Cardiac muscle cell (in vitro differentiated cells and primary cell): ENCODE data around the gene ELF2. TPM values are rescaled to one million over a fixed set of nuclear protein-coding genes. Genes with fewer than 3 reads are reported as not detected.
"Not testable (repeated sequence)": the region's sequence is repeated elsewhere in the genome, so short reads cannot be mapped to it uniquely, and the experiment has no call there.

Experiments used
- DNase-seq, 2 donors: peaks; one replicate each; pipeline versions ENCODE4 v3.0.0 to v3.0.0-alpha.2; 2010 to 2017; ENCODE audit warnings: low read depth in 1 of 2, low spot score in 1 of 2
- H3K27ac ChIP-seq: fragments of 200-600 bp; sonication (generic); 2 replicates; pipeline ENCODE4 v1.5.1; 2016
- H3K27me3 ChIP-seq: fragments of 200-600 bp; sonication (generic); 2 replicates; pipeline ENCODE4 v1.6.0; 2016; ENCODE audit warnings: control low read depth
- H3K36me3 ChIP-seq: fragments of 200-600 bp; sonication (generic); 2 replicates; pipeline ENCODE4 v1.5.1; 2016; ENCODE audit warnings: control low read depth
- H3K4me1 ChIP-seq: fragments of 200-600 bp; sonication (generic); 2 replicates; pipeline ENCODE4 v1.8.1; 2017; ENCODE audit warnings: low read depth, mild to moderate bottlenecking, mixed run types
- H3K4me3 ChIP-seq: fragments of 200-600 bp; sonication (generic); 2 replicates; pipeline ENCODE4 v1.5.1; 2016; ENCODE audit warnings: mild to moderate bottlenecking
- H3K9me3 ChIP-seq: fragments of 200-600 bp; sonication (generic); 2 replicates; pipeline ENCODE4 v1.5.1; 2017; ENCODE audit warnings: low read depth, mild to moderate bottlenecking, control low read depth
- CTCF ChIP-seq: IDR thresholded peaks from 2 replicates; pipeline ENCODE4 v1.5.1; 2012; ENCODE audit warnings: low read depth, mild to moderate bottlenecking, low read length
- polyA plus RNA-seq: library from polyadenylated mRNA; unstranded; fragments of >200 nt; fragmentation: Nextera tagmentation; extraction: Ambion mirVana; gene quantifications from 2 replicates; pipeline ENCODE4 v1.2.1, GENCODE V29; 2016
- total RNA-seq: library from RNA; depleted of rRNA; stranded (reverse); fragments of >200 nt; gene quantifications from 2 replicates; pipeline ENCODE4 v1.2.3, GENCODE V29; 2016

ELF2 gene
- total and polyA plus RNA-seq, 2 experiments from 2014 or later, result 45.7 to 57.5 TPM

- Histone ChIP-seq H3K9me3 (no peaks in the 10 kb centered on the region), H3K4me1 (no peaks in the 10 kb centered on the region), H3K27ac (peak overlapping the region; percentile 1), H3K27me3 (no peaks in the 10 kb centered on the region), H3K4me3 (no peak overlapping the region), H3K36me3 (peaks cover 16% of the 10 kb centered on the region)
- no peak for DNase-seq
- no peak for TF ChIP-seq CTCF
Observed at GRCh38 chr4:139118365-139118764, 58.7 kb downstream of the ELF2 start.

- Histone ChIP-seq H3K27me3 (no peaks in the 10 kb centered on the region), H3K9me3 (no peaks in the 10 kb centered on the region), H3K36me3 (peaks cover 12% of the 10 kb centered on the region), H3K27ac (no peak overlapping the region), H3K4me3 (no peak overlapping the region), H3K4me1 (no peaks in the 10 kb centered on the region)
- DNase-seq, result no peak
- no peak for TF ChIP-seq CTCF
Observed at GRCh38 chr4:139115226-139115625, 61.8 kb downstream of the ELF2 start.

- not testable (repeated sequence) for H3K4me3 ChIP-seq, H3K27ac ChIP-seq, DNase-seq, H3K27me3 ChIP-seq, H3K4me1 ChIP-seq, H3K9me3 ChIP-seq
- H3K36me3 ChIP-seq, result peaks cover 12% of the 10 kb centered on the region
Observed at GRCh38 chr4:139114795-139115194, 62.2 kb downstream of the ELF2 start.

- Histone ChIP-seq H3K4me3 (no peak overlapping the region), H3K9me3 (no peaks in the 10 kb centered on the region), H3K36me3 (peaks cover 12% of the 10 kb centered on the region), H3K27ac (no peak overlapping the region), H3K4me1 (peaks cover 7% of the 10 kb centered on the region), H3K27me3 (no peaks in the 10 kb centered on the region)
- no peak for DNase-seq
- no peak for TF ChIP-seq CTCF
Observed at GRCh38 chr4:139112650-139113049, 64.4 kb downstream of the ELF2 start.

DNA sequence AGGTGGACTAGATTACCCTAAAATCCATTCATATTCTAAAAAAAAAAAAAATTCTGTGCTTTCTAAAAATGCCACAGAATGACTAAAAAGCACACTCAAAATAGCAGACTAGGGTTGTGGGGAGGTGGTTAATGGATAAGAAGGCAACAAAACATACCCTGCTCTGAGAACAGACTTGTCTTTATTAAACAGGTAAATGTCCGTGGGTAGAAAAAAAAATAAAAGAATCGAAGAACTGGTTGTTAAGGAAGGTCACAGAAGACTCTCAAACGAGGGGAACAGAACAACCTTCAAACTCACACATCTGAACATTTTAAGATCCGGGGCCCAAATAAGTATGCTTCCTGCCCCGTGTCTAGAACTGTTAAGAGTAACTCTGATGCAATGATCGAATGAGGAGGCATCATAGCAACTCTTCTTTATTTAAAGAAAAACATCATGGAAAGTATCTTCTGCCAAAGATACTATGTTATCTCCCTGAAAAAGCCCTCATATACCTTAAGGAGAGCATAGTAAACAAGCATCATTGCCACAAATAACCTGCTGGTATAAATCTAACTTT is 68.4 kb downstream of the ELF2 start:
- Histone ChIP-seq H3K27me3 (no peaks in the 10 kb centered on the region), H3K36me3 (no peaks in the 10 kb centered on the region), H3K4me1 (peaks cover 15% of the 10 kb centered on the region), H3K9me3 (no peaks in the 10 kb centered on the region), H3K4me3 (no peak overlapping the region), H3K27ac (no peak overlapping the region)
- no peak for TF ChIP-seq CTCF
- no peak for DNase-seq

DNA sequence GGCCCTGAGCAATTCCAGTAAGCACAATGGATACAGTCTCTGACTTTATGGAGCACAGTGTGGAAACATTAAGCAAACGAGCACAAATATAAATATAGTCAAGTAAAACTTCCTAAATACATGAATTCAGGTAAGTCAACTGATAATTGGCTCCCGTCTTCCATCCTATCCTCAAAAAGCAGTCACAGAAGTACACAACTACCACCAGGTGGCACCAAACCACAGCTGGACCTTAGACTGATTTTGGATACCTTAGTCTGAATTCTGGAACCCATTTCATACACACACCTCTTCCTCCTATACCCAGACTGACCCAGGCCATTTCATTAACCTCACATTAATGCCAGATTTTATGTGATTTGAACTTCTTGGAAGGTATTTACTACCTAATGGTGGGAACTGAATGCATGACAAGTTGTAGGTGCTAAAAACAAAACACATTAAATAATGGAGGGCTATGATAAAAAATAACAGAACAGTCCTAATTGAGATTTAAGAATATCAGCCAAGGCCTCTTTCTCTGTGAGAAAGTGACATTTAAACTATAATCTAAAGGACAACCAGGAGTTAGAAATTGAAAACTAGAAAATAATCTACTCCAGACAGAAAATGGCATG is 77.5 kb downstream of the ELF2 start:
- H3K27me3 ChIP-seq, result no peaks in the 10 kb centered on the region
- peak; percentile 84 to 89 for DNase-seq
- no peaks in the 10 kb centered on the region for H3K36me3 ChIP-seq
- no peaks in the 10 kb centered on the region for H3K9me3 ChIP-seq
- TF ChIP-seq CTCF, result peak; percentile 81
- no peaks in the 10 kb centered on the region for H3K4me1 ChIP-seq
- H3K27ac ChIP-seq, result no peak overlapping the region
- no peak overlapping the region for H3K4me3 ChIP-seq
